Measurements from ENCODE around the gene STARD9. TPM values are rescaled to one million over a fixed set of nuclear protein-coding genes. Genes with fewer than 3 reads are reported as not detected.
A peak's percentile ranks its signal among the peaks of the same experiment; 100 is the strongest.

The STARD9 gene
- total RNA-seq, 1 donor from 2014 or later = 16.4 TPM

DNA sequence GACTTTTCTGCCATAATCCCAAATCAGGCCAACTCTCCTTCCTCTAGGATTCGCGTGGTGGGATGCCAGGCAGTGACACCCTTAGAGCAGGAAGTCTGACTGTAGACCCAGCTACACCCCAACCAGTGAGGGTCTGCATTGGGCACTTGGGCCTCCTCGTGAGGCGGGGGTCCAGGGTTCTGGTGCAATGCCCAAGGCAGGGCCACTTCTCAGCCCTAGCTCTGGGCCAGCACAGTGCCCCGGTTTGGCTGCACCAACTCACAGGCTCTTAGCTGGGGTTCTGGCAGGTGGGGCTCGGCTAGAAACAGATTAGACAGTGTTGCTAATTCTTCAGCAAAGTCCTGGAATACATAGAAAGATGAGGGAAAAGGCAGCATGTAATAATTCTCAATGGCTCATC lies 148.9 kb downstream of the STARD9 start:
- Mint-ChIP-seq H3K27ac (ENCODE audit: unreplicated experiment) (no peak overlapping the region), H3K27me3 (ENCODE audit: low read depth) (no peaks in the 10 kb centered on the region), H3K36me3 (ENCODE audit: low read depth) (peaks cover 8% of the 10 kb centered on the region), H3K4me1 (peaks cover 5% of the 10 kb centered on the region), H3K9me3 (no peaks in the 10 kb centered on the region), H3K4me3 (no peak overlapping the region)
- TF ChIP-seq, protein P1, sequence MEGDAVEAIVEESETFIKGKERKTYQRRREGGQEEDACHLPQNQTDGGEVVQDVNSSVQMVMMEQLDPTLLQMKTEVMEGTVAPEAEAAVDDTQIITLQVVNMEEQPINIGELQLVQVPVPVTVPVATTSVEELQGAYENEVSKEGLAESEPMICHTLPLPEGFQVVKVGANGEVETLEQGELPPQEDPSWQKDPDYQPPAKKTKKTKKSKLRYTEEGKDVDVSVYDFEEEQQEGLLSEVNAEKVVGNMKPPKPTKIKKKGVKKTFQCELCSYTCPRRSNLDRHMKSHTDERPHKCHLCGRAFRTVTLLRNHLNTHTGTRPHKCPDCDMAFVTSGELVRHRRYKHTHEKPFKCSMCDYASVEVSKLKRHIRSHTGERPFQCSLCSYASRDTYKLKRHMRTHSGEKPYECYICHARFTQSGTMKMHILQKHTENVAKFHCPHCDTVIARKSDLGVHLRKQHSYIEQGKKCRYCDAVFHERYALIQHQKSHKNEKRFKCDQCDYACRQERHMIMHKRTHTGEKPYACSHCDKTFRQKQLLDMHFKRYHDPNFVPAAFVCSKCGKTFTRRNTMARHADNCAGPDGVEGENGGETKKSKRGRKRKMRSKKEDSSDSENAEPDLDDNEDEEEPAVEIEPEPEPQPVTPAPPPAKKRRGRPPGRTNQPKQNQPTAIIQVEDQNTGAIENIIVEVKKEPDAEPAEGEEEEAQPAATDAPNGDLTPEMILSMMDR (conservative IDR thresholded peaks at IDR 0.05) = no peak
- no peak for DNase-seq (ENCODE audit: low read depth, low spot score)

DNA sequence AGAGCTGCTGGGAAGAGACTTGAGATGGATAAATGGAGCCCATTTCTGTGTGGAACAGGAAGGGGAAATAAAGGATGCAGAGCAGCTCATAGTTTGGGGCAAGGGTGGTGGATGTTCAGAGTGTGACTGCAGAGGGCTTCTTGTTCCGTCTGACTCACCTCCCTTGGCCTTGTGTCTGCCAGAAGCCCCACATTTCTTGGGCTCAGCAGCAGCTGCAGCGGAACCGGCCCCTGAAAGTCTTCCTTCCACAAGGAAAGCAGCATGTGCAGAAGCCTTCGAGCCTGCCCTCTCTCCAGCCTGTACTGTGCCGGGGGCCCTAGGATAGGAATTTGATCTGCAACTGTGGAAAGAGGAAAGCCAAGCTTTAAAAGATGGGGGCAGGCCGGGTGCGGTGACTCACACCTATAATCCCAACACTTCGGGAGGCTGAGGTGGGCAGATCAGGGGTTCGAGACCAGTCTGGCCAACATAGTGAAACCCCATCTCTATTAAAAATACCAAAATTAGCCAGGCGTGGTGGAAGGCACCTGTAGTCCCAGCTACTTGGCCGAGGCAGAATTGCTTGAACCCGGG lies 150.0 kb downstream of the STARD9 start:
- peaks cover 3% of the 10 kb centered on the region for H3K36me3 Mint-ChIP-seq (ENCODE audit: low read depth)
- no peak overlapping the region for H3K4me3 Mint-ChIP-seq
- no peak for DNase-seq (ENCODE audit: low read depth, low spot score)
- H3K27ac Mint-ChIP-seq (ENCODE audit: unreplicated experiment) = no peak overlapping the region
- H3K9me3 Mint-ChIP-seq = no peaks in the 10 kb centered on the region
- peaks cover 5% of the 10 kb centered on the region for H3K4me1 Mint-ChIP-seq
- TF ChIP-seq, protein P1 (conservative IDR thresholded peaks at IDR 0.05) = no peak
- H3K27me3 Mint-ChIP-seq (ENCODE audit: low read depth) = no peaks in the 10 kb centered on the region

GRCh38 chr15:42726114-42726513 lies 150.7 kb downstream of the STARD9 start:
- no peaks in the 10 kb centered on the region for H3K27me3 Mint-ChIP-seq (ENCODE audit: low read depth)
- TF ChIP-seq, protein P1 (conservative IDR thresholded peaks at IDR 0.05) = no peak
- DNase-seq (ENCODE audit: low read depth, low spot score) = no peak
- H3K4me3 Mint-ChIP-seq = no peak overlapping the region
- peaks cover 5% of the 10 kb centered on the region for H3K4me1 Mint-ChIP-seq
- H3K9me3 Mint-ChIP-seq = no peaks in the 10 kb centered on the region
- H3K27ac Mint-ChIP-seq (ENCODE audit: unreplicated experiment) = no peak overlapping the region
- H3K36me3 Mint-ChIP-seq (ENCODE audit: low read depth) = peaks cover 5% of the 10 kb centered on the region

GRCh38 chr15:42727750-42728381 lies 152.5 kb downstream of the STARD9 start:
- Mint-ChIP-seq H3K27me3 (ENCODE audit: low read depth) (no peaks in the 10 kb centered on the region), H3K9me3 (no peaks in the 10 kb centered on the region), H3K36me3 (ENCODE audit: low read depth) (peaks cover 10% of the 10 kb centered on the region), H3K27ac (ENCODE audit: unreplicated experiment) (no peak overlapping the region), H3K4me3 (no peak overlapping the region), H3K4me1 (peaks cover 9% of the 10 kb centered on the region)
- DNase-seq (ENCODE audit: low read depth, low spot score) = no peak
- TF ChIP-seq, protein P1 (conservative IDR thresholded peaks at IDR 0.05) = no peak

DNA sequence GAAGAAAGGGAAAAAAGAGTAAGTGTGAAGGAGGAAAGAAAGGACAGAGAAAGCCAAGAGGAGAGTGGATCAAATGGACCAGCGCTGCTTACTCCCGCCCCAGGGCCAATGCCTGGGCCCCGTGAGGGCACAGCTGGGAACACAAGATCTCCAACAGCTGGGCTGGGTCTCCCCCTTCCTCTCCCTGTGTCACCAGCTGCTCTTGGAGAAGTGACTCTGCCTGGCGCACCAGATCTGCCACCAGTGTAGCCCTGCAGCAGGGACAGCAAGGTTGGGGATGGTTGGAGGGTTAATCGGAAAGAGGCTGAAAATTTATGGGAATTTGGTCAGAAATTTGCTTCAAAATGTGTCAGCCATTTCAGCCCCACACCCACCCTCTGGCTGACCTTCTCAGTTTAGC lies 153.2 kb downstream of the STARD9 start:
- Mint-ChIP-seq H3K27ac (ENCODE audit: unreplicated experiment) (no peak overlapping the region), H3K36me3 (ENCODE audit: low read depth) (peaks cover 10% of the 10 kb centered on the region), H3K9me3 (no peaks in the 10 kb centered on the region), H3K4me1 (peaks cover 9% of the 10 kb centered on the region), H3K4me3 (peak overlapping the region; percentile 47), H3K27me3 (ENCODE audit: low read depth) (no peaks in the 10 kb centered on the region)
- no peak for DNase-seq (ENCODE audit: low read depth, low spot score)
- TF ChIP-seq, protein P1 (conservative IDR thresholded peaks at IDR 0.05) = no peak

All from neural crest cell (in vitro differentiated cells).